Kidney epithelial cell (primary cell): Measurements from ENCODE around the gene PIGS. TPM values are rescaled to one million over a fixed set of nuclear protein-coding genes. Genes with fewer than 3 reads are reported as not detected.
A peak's percentile ranks its signal among the peaks of the same experiment; 100 is the strongest.

ENCODE experiments used
- DNase-seq: peaks from one replicate; pipeline ENCODE4 v3.0.0-alpha.2; 2010; ENCODE audit warnings: low read depth
- H3K27me3 ChIP-seq: 2 replicates; pipeline ENCODE4 v1.6.0; 2011; ENCODE audit warnings: low read length; ENCODE audit not compliant: control insufficient read depth, insufficient read depth
- H3K36me3 ChIP-seq: 2 replicates; pipeline ENCODE4 v1.5.1; 2011; ENCODE audit warnings: low read length; ENCODE audit not compliant: control insufficient read depth, insufficient read depth
- H3K4me3 ChIP-seq: 2 replicates; pipeline ENCODE4 v1.5.1; 2011; ENCODE audit warnings: low read depth, mild to moderate bottlenecking, control low read depth, low read length
- CTCF ChIP-seq: IDR thresholded peaks from 2 replicates; pipeline ENCODE4 v1.5.1; 2011; ENCODE audit warnings: mild to moderate bottlenecking, moderate library complexity, low read length, control low read depth, inconsistent platforms; ENCODE audit not compliant: insufficient read depth, poor library complexity, severe bottlenecking
- total RNA-seq: library from RNA; depleted of rRNA; stranded (reverse); fragments of >200 nt; gene quantifications from 2 replicates; pipeline ENCODE4 v1.2.3, GENCODE V29; 2015

The PIGS gene
- total RNA-seq, 1 donor from 2014 or later: 52.9 TPM

- H3K4me3 ChIP-seq: no peak overlapping the region
- peaks cover 3% of the 10 kb centered on the region for H3K36me3 ChIP-seq
- H3K27me3 ChIP-seq: no peaks in the 10 kb centered on the region
- no peak for TF ChIP-seq CTCF
- peak; percentile 69 for DNase-seq
These were observed 7.8 kb downstream of the PIGS start for GRCh38 chr17:28563475-28563874.

GRCh38 chr17:28555022-28555421 lies 16.3 kb downstream of the PIGS start:
- Histone ChIP-seq H3K36me3 (no peaks in the 10 kb centered on the region), H3K27me3 (no peaks in the 10 kb centered on the region), H3K4me3 (no peak overlapping the region)
- no peak for DNase-seq
- no peak for TF ChIP-seq CTCF

GRCh38 chr17:28554565-28554964 lies 16.8 kb downstream of the PIGS start:
- Histone ChIP-seq H3K4me3 (no peak overlapping the region), H3K27me3 (no peaks in the 10 kb centered on the region), H3K36me3 (no peaks in the 10 kb centered on the region)
- no peak for DNase-seq
- TF ChIP-seq CTCF: peak; percentile 50

- Histone ChIP-seq H3K4me3 (no peak overlapping the region), H3K36me3 (no peaks in the 10 kb centered on the region), H3K27me3 (no peaks in the 10 kb centered on the region)
- no peak for DNase-seq
- no peak for TF ChIP-seq CTCF
These were observed 18.3 kb downstream of the PIGS start for GRCh38 chr17:28553000-28553505.

- no peaks in the 10 kb centered on the region for H3K36me3 ChIP-seq
- H3K4me3 ChIP-seq: peak within 1 kb of the TSS; percentile 73
- no peak for TF ChIP-seq CTCF
- H3K27me3 ChIP-seq: no peaks in the 10 kb centered on the region
- DNase-seq: no peak
These were observed 18.9 kb downstream of the PIGS start, which contains the start of gene UNC119 for GRCh38 chr17:28552176-28552999. TSS of gene UNC119 (minus strand) at chr17:28552624. CDS start at chr17:28552557, 67 bp downstream.
